Hematopoietic multipotent progenitor cell treated with erythropoietin and hydrocortisone succinate and interleukin-3 and kit ligand, for 6 days (in vitro differentiated cells): ENCODE measurements around the gene HSP90AA1.

Experiments
- DNase-seq: peaks from one replicate; pipeline ENCODE4 v3.0.0-alpha.2; 2015

Gene HSP90AA1

GRCh38 chr14:102035914-102036313 lies 50.9 kb downstream of the HSP90AA1 start:
- no peak for DNase-seq

DNA sequence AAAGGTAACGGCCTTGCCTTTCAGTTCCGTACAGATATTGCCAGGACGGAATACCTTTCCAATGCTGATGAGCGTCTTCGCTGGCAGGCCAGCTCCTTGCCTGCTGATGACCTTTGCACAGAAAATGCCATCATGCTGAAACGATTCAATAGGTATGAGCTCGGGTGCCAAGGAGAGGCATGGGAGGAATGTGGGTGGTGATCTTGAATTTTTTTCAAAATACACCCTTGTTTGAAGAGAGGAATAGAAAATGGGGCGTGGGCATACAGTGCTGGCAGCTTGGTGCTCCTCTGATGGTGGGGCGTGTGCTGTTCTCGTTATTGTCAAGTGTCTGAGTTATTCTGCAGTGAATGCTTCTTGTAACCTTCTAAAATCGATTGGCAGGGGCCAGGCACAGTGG lies 52.5 kb downstream of the HSP90AA1 start:
- DNase-seq, result no peak

GRCh38 chr14:102033241-102033640 lies 53.6 kb downstream of the HSP90AA1 start:
- no peak for DNase-seq
